Posterior vena cava (tissue), 2 donors: Measurements from ENCODE around the gene CERS6. TPM values are rescaled to one million over a fixed set of nuclear protein-coding genes. Genes with fewer than 3 reads are reported as not detected.

Experiments used
- DNase-seq: peaks from one replicate; pipeline ENCODE4 v3.0.0-alpha.2; 2020; ENCODE audit warnings: low spot score
- intact Hi-C, 2 donors: fragments of 100-400 bp; cut with DNase I; formaldehyde crosslinking; loops; one replicate each; pipeline versions ENCODE4 v1.14.1 to v1.14.2; 2022 to 2023
- total RNA-seq, 2 donors: library from RNA; stranded (reverse); fragmentation: NEBNext Ultra II Directional; extraction: Animal tissue kit (Norgen Biotek cat#: 25700); gene quantifications; one replicate each; pipeline ENCODE4 v1.2.1, GENCODE V29; 2021
- donor health status: DM: yes; HTN: yes; CAD: no.
- donor health status: DM: yes; HTN: yes; CAD: no.

CERS6 gene
- total RNA-seq, 2 donors from 2014 or later = 13.2 to 18.2 TPM

DNA sequence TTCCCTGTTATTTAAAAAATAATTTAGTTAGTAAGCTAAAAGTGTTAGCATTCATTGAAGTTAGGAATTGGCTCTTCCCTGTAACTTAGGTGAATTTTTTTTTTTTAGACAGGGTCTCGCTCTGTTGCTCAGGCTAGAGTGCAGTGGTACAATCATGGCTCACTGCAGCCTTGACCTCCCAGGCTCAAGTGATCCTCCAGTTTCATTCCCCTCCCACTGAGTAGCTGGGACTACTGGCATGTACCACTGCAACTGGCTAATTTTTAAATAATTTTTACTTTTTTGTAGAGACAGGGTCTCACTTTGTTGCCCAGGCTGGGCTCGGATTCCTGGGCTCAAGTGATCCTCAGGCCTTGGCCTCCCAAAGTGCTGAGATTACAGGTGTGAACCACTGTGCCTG is 66.4 kb downstream of the CERS6 start:
- DNase-seq = no peak
- intact Hi-C loops = no loop called here

DNA sequence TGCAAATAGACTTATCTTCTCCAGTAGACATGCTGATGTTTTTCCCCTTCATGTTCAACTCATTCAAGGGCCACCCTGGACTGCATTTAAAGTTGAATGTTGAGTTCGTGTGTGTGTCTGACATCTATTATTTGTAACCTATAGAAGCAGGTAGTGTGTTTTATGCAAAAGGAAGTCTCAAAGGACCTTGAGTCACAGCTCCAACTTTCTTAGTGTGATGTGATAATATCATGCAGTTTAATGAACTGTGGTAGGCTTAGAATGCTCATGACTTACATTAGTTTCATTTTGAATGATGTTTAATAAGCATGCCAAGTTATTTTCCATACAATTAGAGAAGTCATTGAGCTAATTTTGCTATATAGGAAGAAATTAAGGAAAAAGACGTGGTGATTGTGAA is 67.9 kb downstream of the CERS6 start:
- DNase-seq = no peak
- intact Hi-C loops = no loop called here

DNA sequence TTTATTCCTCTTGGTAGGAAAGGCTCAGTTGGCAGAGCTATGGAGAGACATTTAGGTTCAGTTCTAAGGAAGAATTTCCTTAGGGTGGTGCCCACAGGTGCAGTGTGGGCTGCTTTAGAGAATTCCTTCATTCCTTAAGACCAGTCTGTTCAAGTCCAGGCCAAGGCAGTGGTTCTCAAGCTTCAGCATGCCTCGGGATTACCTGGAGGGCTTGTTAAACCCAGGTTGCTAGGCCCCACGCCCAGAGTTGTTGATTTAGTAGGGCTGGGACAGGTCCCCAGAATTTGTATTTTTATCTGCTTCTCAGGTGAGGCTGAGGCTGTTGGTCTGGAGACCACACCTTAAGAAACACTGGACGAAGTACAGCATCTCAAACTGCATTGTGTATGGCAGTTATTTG is 68.9 kb downstream of the CERS6 start:
- no peak for DNase-seq
- intact Hi-C loops = no loop called here

DNA sequence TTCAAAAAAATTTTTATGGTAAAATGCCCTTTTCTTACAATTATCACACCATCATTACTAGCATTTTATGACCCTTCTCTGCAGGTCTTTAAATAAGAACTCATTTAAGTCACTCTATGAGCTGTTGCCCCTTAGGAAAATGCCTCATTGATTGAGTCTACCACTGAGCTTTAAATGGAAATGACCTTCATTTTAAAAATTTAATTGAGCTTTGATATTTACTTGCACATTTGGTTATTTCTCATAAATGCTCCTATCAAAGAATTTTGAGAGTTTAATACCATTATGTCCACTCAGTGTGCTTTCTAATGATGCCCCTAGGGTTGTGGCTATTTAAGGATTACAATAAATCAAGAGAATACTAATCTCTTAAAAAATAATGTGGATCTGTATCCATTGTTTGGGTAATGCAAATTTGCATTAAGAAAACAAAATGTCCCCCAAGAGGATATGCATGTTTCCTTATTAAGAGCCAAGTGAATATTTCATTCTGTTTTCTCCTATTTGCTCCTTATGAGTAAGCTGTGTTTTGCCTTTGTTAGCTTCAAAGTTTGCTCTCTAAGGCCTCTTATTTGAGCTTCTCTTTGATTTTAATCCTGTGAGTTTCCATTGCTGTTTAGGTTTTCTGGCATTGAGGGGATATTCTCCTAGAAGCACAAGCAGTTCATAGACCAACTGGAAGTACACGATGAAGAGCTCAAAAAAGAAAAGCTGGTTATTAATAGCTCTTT is 69.8 kb downstream of the CERS6 start:
- intact Hi-C loops = no loop called here
- no peak for DNase-seq

DNA sequence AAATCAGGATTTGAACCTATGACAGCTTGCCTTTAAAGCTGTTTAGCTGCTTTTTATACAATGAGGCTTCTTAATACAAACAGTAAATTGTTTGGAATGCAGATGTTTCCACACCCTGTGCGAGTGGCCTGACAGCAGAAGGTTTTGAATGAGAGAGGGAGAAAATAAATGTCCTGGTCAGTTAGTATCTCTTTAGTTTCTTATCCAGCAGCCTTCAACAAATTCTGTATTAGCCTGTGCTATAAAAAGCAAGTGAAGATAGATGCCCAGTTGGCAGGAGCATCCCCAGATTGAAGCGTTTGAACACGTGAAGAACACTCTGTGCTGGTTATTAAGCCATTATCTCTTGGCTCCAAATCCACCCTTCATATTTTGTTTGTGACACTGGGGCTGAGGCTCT is 70.6 kb downstream of the CERS6 start:
- intact Hi-C loops = no loop called here
- DNase-seq = no peak

DNA sequence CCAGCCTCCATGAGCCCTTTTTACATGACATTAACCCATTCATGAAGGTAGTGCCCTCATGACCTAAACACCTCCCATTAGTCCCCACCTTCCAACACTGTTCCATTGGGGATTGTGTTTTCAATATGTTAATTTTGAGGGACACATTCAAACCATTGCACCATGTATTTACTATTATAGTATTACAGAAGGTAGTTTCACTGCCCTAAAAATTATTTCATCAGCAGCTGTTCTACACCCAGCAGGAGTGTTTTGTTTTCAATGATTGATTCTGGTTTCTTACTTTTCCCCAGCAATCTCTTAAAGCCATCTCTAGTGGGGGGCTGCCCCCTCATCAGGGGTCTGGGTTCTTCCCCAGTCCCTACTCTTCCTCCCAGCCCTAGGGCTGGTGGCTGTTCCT is 71.9 kb downstream of the CERS6 start:
- DNase-seq = no peak
- intact Hi-C loops = no loop called here

DNA sequence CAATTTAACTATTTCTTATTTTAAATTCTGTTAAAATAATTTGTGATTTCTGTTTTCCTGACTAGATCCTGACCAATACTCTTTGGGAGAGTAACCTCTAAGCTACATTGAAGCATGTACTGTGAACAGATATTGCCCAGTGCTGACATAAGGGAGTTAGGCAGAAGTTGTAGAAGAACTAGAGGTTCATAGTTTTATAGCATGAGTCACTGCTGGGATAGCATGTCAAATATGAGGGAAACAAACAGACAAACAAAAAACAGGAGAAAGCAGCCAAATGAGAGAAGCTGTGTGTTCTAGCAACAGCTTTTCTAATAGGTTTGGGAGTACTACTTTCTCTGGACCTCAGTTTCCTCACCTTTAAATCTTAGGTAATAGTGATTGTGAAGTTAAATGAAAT is 72.4 kb downstream of the CERS6 start:
- intact Hi-C loops = no loop called here
- DNase-seq = no peak

DNA sequence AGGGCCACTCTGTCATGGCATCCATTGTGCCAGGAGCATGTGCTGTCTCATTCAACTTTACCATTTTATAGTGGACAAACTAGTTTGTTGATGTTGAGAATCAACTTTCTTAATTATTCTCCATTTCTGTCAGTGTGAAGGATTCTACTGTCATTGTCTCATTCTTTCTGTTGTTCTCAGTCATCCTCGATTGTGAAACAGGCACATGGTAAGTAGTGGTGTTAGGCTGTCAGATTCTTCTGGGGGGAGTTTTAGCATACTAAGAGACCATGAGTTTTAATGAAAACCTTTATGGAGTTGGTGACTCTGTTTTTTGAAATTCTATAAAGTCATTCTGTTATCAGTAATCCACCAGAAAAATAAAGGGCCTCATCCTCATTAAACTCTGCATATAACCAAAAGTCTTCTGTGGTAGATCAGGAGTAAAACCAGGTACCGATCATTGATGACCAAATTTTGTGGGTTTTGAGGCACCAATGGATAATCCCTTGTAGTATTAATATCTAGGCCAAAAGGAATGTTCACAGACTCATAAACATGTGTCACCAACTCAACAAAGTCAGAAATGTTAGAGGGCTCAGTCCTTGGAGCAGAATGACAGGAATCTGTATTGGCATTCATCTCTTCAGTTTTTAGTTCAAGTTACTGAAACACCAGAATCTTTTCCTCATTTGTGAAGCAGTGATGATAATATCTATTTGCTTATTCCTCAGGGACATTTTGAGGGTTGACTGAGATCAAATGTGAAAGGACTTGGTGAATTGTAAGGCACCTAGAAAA is 73.2 kb downstream of the CERS6 start:
- intact Hi-C loops = no loop called here
- no peak for DNase-seq

DNA sequence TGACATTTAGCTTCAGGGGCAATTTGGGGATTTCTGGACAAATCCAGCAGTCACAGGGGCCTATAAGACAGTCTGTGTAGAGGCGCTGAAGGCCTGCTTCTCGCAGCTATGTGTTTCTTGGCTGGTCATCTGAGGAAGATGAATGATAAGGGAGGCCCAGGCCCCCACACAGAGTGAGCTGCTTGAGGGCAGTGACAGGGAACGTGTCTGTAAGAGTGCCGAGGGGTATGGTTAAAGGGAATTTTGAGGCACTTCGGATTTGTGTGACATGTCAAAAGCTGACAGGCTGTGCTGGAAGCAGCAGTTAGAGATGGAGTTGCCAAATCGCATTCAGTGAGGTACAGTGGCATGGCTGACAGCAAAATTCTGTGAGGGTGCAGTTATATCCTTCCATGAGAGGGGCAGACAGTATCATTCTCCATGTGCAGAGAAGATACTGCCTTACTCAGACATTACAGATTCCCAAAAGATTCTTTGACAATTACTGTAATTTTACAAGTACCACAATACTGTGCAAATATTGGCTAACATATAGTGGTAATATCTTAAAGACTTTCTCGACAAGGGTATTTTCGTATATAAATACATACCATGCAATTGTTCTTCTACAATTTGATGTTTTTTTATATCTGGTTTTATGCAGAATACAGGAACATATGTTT is 74.0 kb downstream of the CERS6 start:
- DNase-seq = no peak
- intact Hi-C loops = no loop called here

DNA sequence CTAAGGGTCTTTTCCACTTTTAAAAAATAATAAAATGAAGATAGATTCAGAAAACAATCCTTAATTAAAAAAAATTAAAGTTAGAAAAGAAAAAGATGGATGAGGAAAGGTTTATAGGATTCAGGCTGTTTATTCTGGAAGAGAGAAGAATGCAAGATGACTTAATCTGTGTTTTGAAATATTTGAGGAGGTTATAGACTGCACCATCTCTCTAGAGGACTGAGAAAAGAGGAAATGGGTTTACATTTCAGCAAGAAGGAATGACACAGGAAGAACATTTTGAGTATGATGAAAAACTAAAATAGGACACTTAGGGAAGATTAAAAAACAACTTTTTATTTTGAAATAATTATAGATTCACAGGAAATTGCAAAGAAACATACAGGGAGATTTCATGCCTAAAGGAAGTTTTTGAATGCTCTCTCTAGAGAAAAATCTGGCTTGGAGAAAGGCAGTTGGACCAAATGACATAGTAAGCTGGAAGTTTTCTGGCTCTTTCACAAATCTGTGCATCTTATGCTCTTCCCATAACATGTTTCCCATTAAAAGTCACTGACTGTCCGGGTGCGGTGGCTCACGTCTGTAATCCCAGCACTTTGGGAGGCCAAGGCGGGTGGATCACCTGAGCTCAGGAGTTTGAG is 75.0 kb downstream of the CERS6 start:
- no peak for DNase-seq
- intact Hi-C loops = no loop called here

DNA sequence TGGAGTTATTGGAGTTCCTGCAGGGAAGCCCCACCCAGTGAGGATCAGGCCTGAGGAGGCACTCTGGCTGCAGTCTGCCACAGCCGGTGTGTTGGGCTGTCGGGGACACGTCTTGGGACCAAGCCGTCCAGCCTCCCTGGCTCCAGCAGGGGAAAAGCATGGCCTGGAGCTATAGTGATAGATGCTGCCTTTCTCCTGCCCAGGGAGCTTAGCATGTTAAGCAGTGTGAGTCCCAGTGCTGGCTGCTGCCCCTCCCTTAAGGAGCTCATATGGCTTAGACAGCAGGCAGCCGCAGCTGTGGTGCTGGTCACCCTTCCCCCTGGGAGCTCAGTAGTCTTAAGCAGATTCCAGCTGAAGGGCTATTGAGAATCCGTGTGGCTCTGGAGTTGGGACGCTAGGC is 78.9 kb downstream of the CERS6 start:
- no peak for DNase-seq
- intact Hi-C loops = no loop called here

DNA sequence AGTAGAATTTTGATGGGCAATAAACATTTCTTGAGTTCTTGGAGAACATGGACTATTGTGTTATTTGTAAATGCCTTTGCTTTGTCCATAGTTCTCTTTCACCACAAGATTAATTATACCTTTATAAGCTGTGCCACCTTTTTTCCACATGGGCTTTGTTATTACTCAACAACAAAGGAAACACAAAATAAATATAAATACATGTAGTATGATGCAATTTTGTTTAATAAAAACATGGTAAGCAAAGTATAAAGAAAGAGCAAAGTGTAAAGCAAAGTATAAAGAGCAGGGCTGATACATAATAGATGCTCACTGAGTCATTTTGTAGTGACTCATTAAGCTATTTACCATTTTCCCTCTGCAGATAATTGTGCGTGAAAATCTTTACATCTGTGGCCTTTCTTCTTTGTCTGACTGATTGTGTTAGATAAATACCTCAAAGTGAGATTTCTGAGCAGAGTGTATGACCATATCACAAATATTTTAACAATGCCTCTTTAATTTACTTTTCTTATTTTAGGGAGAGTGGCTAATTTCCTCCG is 80.9 kb downstream of the CERS6 start:
- intact Hi-C loops = no loop called here

DNA sequence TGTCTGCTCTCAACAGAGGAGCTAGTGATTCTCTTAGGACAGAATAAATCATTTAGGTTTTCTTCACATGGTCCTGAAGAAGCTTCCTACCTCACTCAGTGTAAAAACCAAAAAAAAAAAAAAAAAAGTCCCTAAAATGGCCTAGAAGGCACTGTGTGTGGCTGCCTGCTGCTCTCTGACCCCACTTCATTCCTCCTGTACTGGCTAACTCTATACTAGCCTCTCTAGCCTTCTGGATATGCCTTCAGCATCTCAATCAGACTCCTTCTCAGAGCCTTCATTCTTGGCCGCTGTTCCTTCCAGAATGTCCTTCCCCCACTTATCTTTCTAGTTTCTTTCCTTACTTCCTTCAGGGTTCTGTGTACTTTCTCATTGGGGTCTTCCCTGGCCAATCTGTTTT is 82.1 kb downstream of the CERS6 start:
- no peak for DNase-seq
- intact Hi-C loops = no loop called here

More for the DNA sequence above, 80.9 kb downstream of the CERS6 start:
- DNase-seq = no peak

DNA sequence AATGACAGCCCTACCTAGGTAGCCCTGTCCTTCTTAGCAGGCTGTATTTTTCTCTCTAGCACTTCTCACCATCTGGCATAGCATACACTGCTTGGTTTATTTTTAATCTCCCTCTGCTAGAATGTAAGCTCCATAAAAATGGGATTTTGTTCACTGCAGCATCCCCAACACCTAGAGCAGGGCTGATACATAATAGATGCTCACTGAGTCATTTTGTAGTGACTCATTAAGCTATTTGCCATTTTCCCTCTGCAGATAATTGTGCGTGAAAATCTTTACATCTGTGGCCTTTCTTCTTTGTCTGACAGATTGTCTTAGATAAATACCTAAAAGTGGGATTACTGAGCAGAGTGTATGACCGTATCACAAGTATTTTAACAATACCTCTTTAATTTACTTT is 82.5 kb downstream of the CERS6 start:
- intact Hi-C loops = no loop called here
- DNase-seq = no peak

DNA sequence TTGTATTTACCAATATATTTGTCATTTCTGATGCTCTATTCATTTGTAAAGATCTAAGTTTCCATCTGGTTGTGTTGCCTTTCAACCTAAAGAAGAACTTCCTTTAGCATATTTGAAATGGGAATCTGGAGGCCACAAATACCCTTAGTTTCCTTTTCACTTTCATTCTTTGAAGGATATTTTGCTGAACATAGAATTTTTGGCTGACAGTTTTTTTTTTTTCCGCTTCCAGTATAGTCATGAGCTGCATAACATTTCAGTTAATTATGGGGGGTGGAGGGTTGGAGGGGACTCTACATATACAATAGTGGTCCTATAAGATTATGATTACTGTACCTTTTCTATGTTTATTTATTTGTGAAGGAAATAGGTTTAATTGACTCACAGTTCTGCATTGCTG is 83.9 kb downstream of the CERS6 start:
- no peak for DNase-seq
- intact Hi-C loops = no loop called here

DNA sequence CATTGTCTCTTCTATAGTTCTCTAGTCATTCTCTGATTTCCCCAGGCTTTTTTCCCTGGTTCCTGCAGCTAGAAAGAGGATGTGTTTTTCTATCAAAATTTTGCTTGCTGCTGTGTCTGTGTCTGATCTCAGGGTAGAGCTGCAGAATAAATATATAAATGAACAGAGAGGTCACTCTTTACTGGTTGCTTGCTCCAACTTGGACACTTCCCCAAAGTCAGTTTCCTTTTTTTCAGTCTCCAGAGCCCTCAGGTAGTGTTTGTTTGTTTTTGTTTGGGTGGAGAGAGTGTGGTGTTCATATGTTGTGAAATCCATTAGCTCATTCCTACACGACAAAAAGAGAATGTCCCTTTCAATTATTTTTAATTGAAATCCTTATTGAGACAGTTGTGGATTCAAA is 85.8 kb downstream of the CERS6 start:
- no peak for DNase-seq
- intact Hi-C loops = no loop called here

DNA sequence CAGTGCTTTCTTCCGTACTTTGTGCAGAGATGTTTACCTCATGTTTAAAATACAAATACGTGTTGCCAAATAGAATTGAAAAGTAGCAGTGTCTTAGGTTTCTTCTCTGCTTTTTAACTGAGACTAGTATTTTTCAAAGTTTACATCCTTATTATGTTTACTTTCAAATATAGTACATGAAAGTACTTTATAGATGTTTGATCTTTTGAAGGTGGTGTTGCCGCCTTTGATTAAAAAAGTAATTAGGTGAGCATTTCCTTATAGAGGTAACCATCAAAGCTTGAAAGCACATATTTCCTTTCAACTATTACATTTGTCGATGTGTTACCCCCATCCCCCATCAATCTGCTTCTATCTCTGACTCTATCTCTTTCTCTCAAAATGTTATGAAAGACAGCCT is 87.0 kb downstream of the CERS6 start:
- intact Hi-C loops = no loop called here

DNA sequence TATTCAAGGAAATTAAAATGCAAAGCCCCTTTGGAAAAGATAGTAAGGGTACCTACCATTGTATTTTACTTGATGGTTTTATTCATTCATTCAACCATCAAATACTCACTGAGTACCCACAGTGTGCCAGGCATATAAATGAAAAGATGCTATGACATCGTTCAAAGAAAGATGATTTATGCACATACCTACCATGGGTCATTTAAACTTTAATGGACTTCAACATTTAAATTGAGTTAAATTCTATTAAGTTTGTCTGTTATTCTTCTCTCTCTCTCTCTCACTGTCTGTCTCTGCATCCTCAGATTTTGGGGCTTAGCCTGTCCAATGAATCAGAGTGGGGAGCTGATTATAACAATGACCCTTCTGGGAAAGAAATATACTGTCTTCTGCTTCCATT is 87.9 kb downstream of the CERS6 start:
- DNase-seq = no peak
- intact Hi-C loops = no loop called here

More for the DNA sequence above, 87.0 kb downstream of the CERS6 start:
- no peak for DNase-seq

DNA sequence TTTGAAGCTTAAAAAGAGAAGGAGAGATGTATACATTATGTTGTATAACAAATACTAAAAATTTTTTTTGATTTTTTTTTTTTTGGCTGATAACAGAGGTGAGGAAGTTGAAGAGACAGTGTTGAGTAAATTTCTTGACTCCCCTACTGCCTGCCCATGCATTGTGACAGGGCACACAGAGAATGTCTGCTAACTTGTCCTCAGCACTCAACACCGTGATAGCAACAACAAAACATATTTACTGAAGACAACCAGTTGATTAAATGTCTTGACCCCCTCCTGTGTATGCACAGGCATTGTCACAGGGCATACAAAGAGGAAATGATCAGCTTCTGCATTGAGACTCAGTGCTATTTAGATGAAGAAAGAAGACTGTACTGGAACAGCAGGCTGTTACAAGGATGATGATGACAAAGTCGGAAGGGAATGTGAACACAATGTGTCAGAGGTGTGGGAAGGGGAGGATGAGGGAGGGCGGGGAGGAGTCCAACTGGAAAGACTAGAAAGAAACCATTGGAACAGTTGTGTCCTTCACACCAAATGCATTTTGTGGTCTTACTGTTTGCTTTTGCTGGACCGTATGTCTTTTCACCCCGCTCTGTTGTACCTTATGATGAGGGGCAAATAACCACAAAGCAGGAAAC is 89.5 kb downstream of the CERS6 start:
- intact Hi-C loops = no loop called here
- DNase-seq = no peak
